Lower leg skin (tissue), 3 donors: Measurements from ENCODE around the gene RPS27.
"Not testable (repeated sequence)": the region's sequence is repeated elsewhere in the genome, so short reads cannot be mapped to it uniquely, and the experiment has no call there.

ENCODE experiments used
- POLR2A ChIP-seq, 2 donors: fragments of 450-650 bp; IDR thresholded peaks; one replicate each; pipeline ENCODE4 v1.6.1; 2016 to 2017; ENCODE audit warnings: antibody characterized with exemption in 2 of 2, mild to moderate bottlenecking in 1 of 2, moderate library complexity in 1 of 2
- TF ChIP-seq, protein P1 (sequence below), 3 donors: fragments of 450-650 bp; IDR thresholded peaks; one replicate each; pipeline ENCODE4 v1.5.1; 2016; ENCODE audit warnings: antibody characterized with exemption in 3 of 3, mild to moderate bottlenecking in 3 of 3, moderate library complexity in 2 of 3

DNA sequence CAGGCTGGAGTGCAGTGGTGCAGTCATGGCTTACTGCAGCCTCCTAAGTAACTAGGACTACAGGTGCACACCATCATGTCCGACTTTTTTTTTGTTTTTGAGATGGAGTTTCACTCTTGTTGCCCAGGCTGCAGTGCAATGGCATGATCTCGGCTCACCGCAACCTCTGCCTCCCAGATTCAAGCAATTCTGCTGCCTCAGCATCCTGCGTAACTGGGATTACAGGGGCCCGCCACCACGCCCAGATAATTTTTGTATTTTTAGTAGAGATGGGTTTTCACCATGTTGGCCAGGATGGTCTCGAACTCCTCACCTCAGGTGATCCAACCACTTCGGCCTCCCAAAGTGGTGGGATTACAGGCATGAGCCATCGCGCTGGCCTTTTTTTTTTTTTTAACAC lies 6.3 kb downstream of the RPS27 start:
- TF ChIP-seq, protein P1, sequence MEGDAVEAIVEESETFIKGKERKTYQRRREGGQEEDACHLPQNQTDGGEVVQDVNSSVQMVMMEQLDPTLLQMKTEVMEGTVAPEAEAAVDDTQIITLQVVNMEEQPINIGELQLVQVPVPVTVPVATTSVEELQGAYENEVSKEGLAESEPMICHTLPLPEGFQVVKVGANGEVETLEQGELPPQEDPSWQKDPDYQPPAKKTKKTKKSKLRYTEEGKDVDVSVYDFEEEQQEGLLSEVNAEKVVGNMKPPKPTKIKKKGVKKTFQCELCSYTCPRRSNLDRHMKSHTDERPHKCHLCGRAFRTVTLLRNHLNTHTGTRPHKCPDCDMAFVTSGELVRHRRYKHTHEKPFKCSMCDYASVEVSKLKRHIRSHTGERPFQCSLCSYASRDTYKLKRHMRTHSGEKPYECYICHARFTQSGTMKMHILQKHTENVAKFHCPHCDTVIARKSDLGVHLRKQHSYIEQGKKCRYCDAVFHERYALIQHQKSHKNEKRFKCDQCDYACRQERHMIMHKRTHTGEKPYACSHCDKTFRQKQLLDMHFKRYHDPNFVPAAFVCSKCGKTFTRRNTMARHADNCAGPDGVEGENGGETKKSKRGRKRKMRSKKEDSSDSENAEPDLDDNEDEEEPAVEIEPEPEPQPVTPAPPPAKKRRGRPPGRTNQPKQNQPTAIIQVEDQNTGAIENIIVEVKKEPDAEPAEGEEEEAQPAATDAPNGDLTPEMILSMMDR (IDR thresholded peaks at IDR 0.05): not testable (repeated sequence)
- TF ChIP-seq POLR2A (IDR thresholded peaks at IDR 0.05): not testable (repeated sequence)
